DND-41 (cell line): ENCODE measurements around the gene PLA2R1.

Experiments
- ATAC-seq: fragments of 200-7000 bp; cut with Tn5 transposase; 3 replicates; pipeline ENCODE4 v1.9.1; 2021; ENCODE audit warnings: low read depth; ENCODE audit not compliant: insufficient read depth
- DNase-seq: peaks from one replicate; pipeline ENCODE4 v3.0.0-alpha.2; 2020
- H2AFZ ChIP-seq: 2 replicates; pipeline ENCODE4 v1.6.0; 2012; ENCODE audit warnings: low read depth, low read length
- H3K27ac ChIP-seq: 2 replicates; pipeline ENCODE4 v1.5.1; 2012; ENCODE audit warnings: low read length, inconsistent platforms
- H3K27me3 ChIP-seq: fragments of 200-600 bp; sonication (generic); 2 replicates; pipeline ENCODE4 v1.6.0; 2012; ENCODE audit warnings: low read length, mild to moderate bottlenecking, inconsistent platforms; ENCODE audit not compliant: insufficient read depth, poor library complexity
- H3K36me3 ChIP-seq: 2 replicates; pipeline ENCODE4 v1.5.1; 2012; ENCODE audit warnings: low read length, inconsistent platforms; ENCODE audit not compliant: insufficient read depth
- H3K4me1 ChIP-seq: 2 replicates; pipeline ENCODE4 v1.5.1; 2012; ENCODE audit warnings: mild to moderate bottlenecking, low read length; ENCODE audit not compliant: insufficient read depth
- H3K4me2 ChIP-seq: 2 replicates; pipeline ENCODE4 v1.6.0; 2012; ENCODE audit warnings: mild to moderate bottlenecking, moderate library complexity, low read length, inconsistent platforms; ENCODE audit not compliant: insufficient read depth
- H3K4me3 ChIP-seq, 2 experiments: fragments of 200-600 bp in 1 of 2; shearing (Covaris generic) in 1 of 2; 2 replicates each; pipeline ENCODE4 v1.5.1; 2012 to 2016; ENCODE audit warnings: inconsistent platforms in 2 of 2, low read length in 2 of 2, mild to moderate bottlenecking in 2 of 2, low read depth in 1 of 2, moderate library complexity in 1 of 2
- H3K79me2 ChIP-seq: 2 replicates; pipeline ENCODE4 v1.6.0; 2012; ENCODE audit warnings: low read length, inconsistent platforms; ENCODE audit not compliant: insufficient read depth
- H3K9ac ChIP-seq: 2 replicates; pipeline ENCODE4 v1.6.0; 2012; ENCODE audit warnings: low read depth, mild to moderate bottlenecking, inconsistent platforms, low read length, moderate library complexity
- H3K9me3 ChIP-seq: 2 replicates; pipeline ENCODE4 v1.5.1; 2012; ENCODE audit warnings: low read length, moderate library complexity, mild to moderate bottlenecking, inconsistent platforms; ENCODE audit not compliant: insufficient read depth, severe bottlenecking
- H4K20me1 ChIP-seq: 2 replicates; pipeline ENCODE4 v1.6.0; 2012; ENCODE audit warnings: low read length; ENCODE audit not compliant: insufficient read depth
- EZH2 ChIP-seq: IDR thresholded peaks from 3 replicates; pipeline ENCODE4 v1.6.1; 2012; ENCODE audit warnings: borderline replicate concordance, low read depth, mild to moderate bottlenecking, moderate library complexity, low read length, inconsistent platforms; ENCODE audit not compliant: severe bottlenecking
- TF ChIP-seq, protein P1 (sequence below): IDR thresholded peaks from 2 replicates; pipeline ENCODE4 v1.5.1; 2012; ENCODE audit warnings: borderline replicate concordance, low read length, moderate library complexity, mild to moderate bottlenecking; ENCODE audit not compliant: poor library complexity, severe bottlenecking; ENCODE audit errors: extremely low read depth

Gene PLA2R1

DNA sequence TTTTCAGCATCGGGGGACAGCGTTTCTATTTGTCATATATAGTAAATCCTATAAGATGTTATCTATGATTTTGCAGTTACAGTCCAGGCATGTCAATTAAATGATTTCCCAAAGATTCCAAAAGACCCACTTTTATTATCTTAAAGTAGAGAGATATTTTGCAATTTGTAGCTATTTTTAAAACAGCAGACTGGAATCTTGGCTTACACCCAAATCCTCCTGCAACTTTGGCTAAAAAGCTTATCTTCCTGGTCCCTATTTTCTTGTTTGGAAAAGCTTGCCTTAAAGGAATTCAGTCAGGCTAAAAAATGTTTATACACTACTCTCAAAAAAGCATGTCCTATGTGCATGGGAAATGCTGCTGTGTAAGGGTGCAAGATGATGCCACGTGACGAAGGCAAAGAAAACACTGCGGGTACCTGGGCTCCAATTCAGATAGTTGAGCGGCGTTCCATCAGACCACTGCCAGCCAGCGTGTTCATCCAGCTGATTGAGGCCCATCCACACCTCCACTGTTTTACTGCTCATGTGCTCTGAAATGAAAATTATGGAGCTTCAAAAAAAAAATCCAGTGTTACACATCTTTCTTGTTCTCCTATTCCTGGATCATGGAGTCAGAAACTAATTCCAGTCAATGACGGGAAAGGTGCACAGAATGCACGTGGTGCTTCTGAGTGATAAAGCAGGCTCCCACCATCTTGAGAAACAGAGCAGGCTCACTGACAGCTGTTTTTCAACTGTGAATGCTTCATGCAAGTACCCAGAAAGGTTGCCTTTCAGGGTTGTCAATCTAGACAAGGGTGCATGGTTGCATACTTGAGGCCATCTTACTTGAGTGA is 33.8 kb downstream of the PLA2R1 start:
- no peak for ATAC-seq
- H2AFZ ChIP-seq, result no peak overlapping the region
- H3K4me2 ChIP-seq, result no peak overlapping the region
- DNase-seq, result no peak
- TF ChIP-seq, protein P1, sequence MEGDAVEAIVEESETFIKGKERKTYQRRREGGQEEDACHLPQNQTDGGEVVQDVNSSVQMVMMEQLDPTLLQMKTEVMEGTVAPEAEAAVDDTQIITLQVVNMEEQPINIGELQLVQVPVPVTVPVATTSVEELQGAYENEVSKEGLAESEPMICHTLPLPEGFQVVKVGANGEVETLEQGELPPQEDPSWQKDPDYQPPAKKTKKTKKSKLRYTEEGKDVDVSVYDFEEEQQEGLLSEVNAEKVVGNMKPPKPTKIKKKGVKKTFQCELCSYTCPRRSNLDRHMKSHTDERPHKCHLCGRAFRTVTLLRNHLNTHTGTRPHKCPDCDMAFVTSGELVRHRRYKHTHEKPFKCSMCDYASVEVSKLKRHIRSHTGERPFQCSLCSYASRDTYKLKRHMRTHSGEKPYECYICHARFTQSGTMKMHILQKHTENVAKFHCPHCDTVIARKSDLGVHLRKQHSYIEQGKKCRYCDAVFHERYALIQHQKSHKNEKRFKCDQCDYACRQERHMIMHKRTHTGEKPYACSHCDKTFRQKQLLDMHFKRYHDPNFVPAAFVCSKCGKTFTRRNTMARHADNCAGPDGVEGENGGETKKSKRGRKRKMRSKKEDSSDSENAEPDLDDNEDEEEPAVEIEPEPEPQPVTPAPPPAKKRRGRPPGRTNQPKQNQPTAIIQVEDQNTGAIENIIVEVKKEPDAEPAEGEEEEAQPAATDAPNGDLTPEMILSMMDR, result no peak
- no peak for TF ChIP-seq EZH2
- H3K9me3 ChIP-seq, result no peaks in the 10 kb centered on the region
- H3K79me2 ChIP-seq, result no peaks in the 10 kb centered on the region
- H3K4me1 ChIP-seq, result no peaks in the 10 kb centered on the region
- H3K36me3 ChIP-seq, result no peaks in the 10 kb centered on the region
- H3K27ac ChIP-seq, result no peak overlapping the region
- H3K4me3 ChIP-seq, result no peak overlapping the region
- no peak overlapping the region for H3K9ac ChIP-seq
- H3K27me3 ChIP-seq, result no peaks in the 10 kb centered on the region
- no peaks in the 10 kb centered on the region for H4K20me1 ChIP-seq

DNA sequence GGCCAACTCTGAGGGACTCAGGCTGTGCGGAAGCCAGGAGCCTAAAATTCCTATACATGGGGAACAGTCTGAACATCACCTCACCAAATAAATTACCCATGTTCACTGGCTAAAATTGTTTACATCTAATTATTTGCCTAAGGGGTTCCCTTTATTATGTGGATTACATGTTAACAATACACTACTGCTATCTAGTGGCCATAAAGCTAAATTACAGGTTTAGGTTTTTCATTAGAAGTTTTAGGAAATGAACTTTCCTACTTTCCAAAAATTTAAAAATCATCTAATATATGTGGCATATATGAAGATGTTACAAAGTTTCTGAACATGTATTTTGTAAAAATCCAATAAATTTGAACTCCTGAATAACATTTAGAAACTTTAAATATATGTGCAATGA is 40.3 kb downstream of the PLA2R1 start:
- DNase-seq (no peak), ATAC-seq (no peak)
- no peaks in the 10 kb centered on the region for H4K20me1 ChIP-seq
- H3K79me2 ChIP-seq, result no peaks in the 10 kb centered on the region
- no peaks in the 10 kb centered on the region for H3K27me3 ChIP-seq
- H2AFZ ChIP-seq, result no peak overlapping the region
- TF ChIP-seq, protein P1, result peak; percentile 68
- no peak for TF ChIP-seq EZH2
- H3K9me3 ChIP-seq, result peaks cover 10% of the 10 kb centered on the region
- H3K36me3 ChIP-seq, result no peaks in the 10 kb centered on the region
- no peak overlapping the region for H3K9ac ChIP-seq
- H3K4me2 ChIP-seq, result no peak overlapping the region
- no peaks in the 10 kb centered on the region for H3K4me1 ChIP-seq
- H3K27ac ChIP-seq, result no peak overlapping the region
- H3K4me3 ChIP-seq, result no peak overlapping the region

DNA sequence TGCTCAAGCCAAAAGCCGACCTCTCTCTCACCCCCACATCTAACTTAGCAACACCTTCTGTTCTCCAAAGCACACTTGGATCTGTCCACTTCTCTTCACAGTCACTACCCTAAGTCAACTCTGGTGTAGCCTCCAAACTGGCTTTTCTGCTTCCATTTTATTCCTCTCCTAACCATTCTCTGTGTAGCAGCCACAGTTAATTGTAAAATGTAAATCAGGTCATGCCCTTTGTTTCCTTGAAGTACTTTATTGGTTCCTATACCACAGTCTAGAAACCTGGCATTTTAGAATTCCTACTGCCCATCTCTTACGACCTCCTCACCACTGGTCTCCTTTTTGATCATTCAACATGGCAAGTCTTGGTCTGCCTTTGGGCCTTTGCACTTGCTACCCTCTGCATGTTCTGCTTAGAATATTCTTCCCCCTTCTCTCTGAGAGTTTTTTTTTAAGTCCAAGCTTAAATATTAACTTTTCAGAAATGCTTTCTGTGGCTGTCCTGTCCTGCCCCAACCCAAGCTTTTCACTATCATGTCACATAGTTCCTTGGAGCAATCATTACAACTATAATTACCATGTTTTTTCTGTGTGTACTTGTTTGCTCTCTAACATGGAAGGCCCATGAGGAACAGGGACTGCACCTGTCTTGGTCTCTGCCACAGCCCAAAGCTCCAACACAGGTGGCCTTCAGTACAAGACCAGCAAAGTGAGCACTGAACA is 42.9 kb downstream of the PLA2R1 start:
- no peak overlapping the region for H2AFZ ChIP-seq
- no peaks in the 10 kb centered on the region for H3K36me3 ChIP-seq
- no peaks in the 10 kb centered on the region for H4K20me1 ChIP-seq
- ATAC-seq, result no peak
- no peaks in the 10 kb centered on the region for H3K79me2 ChIP-seq
- no peak overlapping the region for H3K9ac ChIP-seq
- H3K27ac ChIP-seq, result no peak overlapping the region
- no peaks in the 10 kb centered on the region for H3K27me3 ChIP-seq
- TF ChIP-seq, protein P1, result no peak
- no peak for TF ChIP-seq EZH2
- H3K4me3 ChIP-seq, result no peak overlapping the region
- no peak overlapping the region for H3K4me2 ChIP-seq
- peaks cover 10% of the 10 kb centered on the region for H3K9me3 ChIP-seq
- no peaks in the 10 kb centered on the region for H3K4me1 ChIP-seq
- no peak for DNase-seq
